HG02798 (cell line): ENCODE results near the gene MAGOH.
"Not testable (repeated sequence)": the region's sequence is repeated elsewhere in the genome, so short reads cannot be mapped to it uniquely, and the experiment has no call there.

Experiments
- ATAC-seq: cut with Tn5 transposase; IDR thresholded peaks from one replicate; pipeline ENCODE4 v1.9.1; 2021; ENCODE audit warnings: mild to moderate bottlenecking; ENCODE audit not compliant: unreplicated experiment, poor library complexity

Gene MAGOH

DNA sequence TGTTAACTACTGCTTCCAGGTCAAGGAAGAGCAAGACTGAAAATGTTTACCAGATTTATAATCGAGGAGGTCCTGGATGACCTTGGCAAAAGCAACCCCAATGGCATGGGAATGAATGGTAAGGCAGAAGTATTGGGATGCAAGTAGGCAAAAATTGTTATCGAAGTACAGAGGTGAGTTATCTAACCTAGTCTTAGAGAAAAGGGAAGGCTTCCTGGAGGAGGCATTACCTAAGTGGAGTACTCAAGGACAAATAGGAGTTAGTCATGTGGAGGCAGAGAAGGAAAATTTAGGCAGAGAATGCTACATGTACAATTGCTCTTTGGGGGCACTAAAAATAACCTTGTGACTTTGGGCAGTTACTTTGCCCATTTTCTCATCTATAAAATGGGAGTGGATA lies 3.5 kb upstream of the MAGOH start:
- no peak for ATAC-seq

DNA sequence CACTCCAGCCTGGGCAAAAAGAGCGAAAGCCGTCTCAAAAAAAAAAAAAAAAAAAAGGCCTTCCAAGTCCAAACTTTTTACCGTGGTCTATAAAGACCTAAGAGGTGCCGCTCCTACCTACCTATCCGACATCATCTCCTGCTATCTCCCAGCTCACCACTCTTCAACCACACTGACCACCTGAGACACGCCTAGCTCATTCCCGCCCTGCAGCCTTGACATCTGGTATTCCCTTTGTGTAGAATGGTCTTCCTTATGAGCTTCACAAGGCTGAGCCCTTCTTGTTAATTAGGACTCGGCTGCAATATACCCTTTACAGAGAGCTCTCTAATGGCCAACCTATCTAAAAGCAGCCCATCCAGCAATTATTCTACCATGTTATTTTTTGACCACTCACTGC lies 680 bp downstream of the MAGOH start:
- ATAC-seq, result no peak

DNA sequence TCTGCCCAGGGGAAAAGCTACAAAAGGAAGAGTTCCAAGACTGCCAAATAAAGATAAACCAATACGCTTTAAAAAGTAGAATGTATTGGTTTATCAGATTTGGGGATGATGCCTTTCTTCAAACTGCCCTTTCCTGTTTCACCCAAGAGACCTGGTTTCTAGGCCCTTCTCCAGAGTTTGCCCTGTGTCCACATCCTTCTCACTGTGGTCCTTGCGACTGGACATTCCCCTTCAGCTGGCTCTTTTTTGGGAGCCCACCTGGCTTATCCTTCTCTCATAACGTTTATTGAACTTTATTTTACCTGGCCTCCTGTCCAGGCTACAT lies 17.4 kb downstream of the MAGOH start:
- no peak for ATAC-seq

DNA sequence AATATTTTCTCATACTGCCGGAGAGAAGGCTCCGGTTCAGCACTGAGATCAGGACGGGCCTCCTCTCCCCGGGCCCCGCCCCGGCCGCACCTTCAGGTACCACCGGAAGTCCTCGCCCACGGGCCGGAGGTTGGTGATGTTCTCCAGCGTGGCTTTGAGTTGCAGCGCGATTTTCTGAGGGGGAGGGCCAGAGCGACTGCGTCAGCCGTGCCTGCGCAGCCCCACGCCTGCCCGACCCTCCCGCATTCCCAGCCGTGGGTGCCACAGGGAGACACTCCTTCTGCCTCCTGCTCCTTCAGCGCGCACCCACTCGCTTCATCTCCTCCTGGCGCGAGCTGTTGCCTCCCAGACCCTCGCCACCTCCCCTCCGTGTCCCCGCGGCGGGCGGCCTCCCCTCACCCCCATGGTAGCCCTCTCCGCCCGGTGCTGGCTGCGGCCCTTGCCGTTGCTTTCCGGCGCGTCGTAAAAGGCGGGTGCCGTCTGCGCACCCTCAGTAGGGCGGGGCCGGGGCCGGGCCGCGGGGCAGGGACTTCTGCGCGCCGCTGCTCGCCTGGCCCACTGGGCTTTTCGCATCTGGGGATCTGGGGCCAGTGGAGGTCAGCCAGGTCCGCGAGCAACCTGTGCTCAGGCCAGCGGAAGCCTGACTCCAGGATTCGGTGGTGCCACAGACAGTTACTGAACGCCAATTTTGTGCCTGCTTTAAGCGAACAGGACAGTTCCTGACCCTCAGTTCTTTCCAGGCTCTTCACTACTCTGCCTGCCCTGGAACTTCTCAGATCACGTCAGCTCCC lies 18.0 kb downstream of the MAGOH start, which contains the start of gene CZIB:
Gene CZIB, minus strand, starts transcription at position 464 of the 791 bp plus-strand sequence. Its CDS starts 59 bp downstream, at position 405.
- ATAC-seq, result peak; percentile 93

DNA sequence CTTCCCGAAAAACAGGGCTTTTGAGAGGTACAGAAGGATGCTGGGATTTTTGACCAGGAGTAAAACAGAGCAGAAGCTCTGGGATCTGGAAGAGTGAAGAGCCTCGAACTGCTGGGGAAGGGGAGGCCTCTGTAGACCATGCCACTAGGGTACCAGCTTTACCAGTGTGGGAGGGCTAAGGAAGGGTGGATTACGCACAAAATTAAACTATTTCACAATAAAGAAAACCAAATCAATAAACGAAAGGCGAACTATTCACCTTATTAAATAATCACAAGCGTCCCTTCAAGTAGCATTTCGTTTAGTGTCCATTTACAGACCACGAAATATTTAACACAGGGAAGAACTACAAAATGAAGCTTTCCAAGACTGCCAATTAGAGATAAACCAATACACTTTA lies 18.6 kb downstream of the MAGOH start:
- ATAC-seq, result no peak

DNA sequence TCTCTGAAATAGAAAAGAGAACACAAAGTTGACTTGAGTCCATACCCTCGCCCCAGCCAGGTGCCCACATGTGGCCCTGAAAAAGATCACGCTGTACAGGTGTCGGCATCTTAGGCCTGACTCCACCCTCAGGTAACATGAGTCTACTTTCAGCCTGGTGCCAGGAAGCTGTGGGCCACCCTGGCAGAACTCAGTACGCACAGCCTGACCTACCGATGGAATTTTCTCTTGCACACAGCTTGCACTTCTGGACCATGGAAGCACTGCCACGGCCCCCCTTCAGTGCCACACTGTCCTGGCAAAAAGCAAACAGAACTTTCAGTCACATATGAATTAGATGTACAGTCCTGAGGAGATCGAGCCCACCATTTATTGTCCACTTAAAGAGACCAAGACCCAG lies 20.1 kb downstream of the MAGOH start:
- ATAC-seq, result no peak

DNA sequence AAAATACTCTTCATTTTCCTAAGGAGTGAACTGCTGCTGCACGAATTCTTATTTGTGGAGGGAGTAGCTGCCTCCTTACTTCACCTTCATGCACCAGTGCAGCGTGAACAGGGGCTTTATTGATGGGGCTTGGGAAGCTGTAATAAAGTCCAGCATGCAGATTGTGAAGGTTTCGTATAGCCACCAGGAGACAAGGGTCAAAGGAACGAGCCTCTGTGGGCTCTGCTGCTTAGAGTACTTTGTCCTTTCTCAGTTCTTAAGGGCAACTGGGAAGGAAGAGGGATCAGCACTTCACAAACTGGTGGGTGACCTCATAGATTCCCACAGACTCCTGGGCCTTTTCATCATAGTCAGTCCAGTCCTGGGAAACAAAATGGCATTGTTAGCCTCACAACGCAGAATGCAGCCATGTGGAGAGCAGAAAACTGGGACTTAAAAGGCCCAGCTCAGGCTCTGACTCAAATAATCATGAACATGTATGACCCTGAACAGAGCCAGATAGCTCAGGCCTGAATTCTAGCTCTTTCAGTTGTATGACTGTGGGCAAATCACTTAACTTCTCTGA lies 23.9 kb downstream of the MAGOH start:
- ATAC-seq, result no peak

DNA sequence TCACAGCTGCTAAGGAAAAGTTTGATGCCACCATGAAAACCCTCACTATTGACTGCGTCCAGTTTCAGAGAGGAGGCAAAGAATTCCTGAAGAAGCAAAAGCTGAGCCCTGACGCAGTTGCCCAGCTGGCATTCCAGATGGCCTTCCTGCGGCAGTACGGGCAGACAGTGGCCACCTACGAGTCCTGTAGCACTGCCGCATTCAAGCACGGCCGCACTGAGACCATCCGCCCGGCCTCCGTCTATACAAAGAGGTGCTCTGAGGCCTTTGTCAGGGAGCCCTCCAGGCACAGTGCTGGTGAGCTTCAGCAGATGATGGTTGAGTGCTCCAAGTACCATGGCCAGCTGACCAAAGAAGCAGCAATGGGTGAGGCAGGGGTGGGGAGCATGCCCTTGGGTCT lies 27.4 kb downstream of the MAGOH start:
- no peak for ATAC-seq

DNA sequence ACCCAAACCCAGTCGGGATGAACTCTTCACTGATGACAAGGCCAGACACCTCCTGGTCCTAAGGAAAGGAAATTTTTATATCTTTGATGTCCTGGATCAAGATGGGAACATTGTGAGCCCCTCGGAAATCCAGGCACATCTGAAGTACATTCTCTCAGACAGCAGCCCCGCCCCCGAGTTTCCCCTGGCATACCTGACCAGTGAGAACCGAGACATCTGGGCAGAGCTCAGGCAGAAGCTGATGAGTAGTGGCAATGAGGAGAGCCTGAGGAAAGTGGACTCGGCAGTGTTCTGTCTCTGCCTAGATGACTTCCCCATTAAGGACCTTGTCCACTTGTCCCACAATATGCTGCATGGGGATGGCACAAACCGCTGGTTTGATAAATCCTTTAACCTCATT lies 28.0 kb downstream of the MAGOH start:
- ATAC-seq, result no peak

DNA sequence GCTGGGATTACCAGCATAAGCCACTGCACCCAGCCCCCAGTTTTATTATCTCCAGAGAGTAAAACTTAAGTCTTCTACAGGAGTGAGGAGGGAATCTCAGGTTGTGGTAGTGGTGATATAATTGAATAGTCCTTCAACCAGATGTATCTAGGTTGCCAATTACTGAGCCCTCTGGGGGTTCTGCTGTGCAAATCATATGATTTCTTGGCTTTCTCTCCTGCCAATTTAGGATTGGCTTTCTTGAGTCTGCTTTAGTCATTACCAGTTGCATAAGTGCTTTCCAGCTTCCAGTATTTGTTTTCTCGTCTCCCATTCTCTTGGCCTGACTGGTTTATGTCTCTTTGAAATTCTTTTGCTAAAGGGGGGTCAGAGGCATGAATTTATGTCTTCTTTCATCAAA lies 30.6 kb downstream of the MAGOH start:
- ATAC-seq, result no peak

DNA sequence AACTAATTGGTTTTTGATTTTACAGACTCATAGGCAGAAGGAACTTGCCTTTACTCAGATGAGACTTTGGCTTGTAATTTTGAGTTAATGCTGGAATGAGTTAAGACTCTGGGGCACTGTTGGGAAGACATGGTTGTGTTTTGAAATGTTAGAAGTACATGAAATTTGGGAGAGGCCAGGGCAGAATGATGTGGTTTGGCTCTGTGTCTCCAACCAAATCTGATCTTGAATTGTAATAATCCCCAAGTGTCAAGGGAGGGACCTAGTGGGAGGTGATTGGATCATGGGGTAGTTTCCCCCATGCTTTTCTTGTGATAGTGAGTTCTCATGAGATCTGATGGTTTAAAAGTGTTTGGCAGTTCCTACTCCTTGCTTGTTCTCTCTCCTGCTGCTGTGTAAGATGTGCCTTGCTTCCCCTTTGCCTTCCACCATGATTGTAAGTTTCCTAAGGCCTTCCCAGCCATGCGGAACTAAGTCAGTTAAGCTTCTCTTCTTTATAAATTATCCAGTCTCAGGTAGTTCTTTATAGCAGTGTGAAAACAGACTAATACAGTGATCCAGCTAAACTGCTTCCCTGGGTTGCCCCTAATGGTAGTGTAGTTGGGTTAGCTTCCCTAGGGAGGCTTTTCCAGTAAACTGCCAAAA lies 31.5 kb downstream of the MAGOH start:
- ATAC-seq, result no peak

DNA sequence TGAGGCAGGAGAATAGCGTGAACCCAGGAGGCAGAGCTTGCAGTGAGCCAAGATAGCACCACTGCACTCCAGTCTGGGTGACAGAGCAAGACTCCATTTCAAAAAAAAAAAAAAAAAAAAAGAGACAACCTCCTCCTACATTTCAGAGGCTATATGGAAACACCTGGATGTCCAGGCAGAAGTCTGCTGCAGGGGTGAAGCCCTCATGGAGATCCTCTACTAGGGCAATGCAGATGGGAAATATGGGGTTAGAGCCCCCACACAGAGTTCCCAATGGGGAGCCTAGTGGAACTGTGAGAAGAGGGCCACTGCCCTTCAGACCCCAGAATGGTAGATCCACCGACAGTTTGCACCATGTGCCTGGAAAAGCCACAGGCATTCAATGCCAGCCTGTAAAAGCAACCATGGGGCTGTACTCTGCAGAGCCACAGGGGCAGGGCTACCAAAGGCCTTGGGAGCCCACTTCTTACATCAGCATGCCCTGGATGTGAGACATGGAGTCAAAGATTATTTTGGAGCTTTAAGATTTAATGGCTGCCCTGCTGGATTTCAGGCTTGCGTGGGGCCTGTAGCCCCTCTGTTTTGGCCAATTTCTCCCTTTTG lies 32.1 kb downstream of the MAGOH start:
- not testable (repeated sequence) for ATAC-seq

DNA sequence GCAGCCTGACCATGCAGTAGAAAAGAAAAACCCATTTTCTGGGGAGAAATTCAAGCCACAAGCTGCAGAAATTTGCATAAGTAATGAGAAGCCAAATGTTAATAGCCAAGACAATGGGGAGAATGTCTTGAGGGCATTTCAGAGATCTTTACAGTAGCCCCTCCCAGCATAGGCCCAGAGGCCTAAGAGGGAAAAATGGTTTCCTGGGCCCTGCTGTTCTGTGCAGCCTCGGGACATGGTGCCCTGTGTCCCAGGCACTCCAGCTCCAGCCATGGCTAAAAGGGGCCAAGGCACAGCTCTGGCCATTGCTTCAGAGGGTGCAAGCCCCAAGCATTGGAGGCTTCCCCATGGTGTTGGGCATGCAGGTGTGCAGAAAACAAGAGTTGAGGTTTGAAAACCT lies 32.8 kb downstream of the MAGOH start:
- ATAC-seq, result not testable (repeated sequence)

DNA sequence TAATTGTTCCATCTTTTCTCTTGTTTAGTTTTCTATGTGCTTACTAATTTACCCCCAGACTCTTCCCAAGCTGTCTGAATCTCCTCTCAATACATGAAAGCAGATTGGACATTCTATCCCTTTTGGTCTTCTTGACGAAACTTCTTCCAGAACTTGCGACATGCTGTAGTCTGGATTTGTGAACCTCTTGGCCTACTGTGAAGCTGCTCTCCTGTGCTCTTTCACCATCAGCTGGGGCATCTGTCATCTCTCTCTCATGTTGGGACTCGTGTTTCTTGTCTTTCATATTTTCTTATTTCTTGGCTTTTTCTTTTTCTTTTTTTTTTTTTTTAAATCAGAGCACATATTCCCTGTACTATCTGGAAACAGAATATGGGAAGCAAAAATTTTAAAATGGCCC lies 34.9 kb downstream of the MAGOH start:
- no peak for ATAC-seq

DNA sequence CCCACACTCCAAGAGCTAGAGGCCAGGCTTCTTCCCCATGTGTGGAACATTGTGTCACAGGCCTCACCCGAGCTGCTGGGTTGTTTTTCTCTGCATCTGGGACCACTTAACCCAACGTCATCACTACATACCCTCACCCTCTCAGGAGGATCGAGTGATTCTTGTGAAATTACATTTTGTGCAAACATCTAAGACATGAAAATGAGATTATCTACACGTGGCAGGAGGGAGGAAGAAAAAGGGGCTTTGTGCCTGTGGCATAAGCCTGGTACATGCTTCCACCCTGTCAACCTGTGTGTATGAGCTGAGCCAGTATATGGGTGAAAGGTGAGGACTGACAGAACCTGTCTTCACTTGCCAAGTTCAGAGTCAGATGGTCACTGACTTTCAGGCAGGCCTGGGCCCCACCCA lies 40.1 kb downstream of the MAGOH start:
- no peak for ATAC-seq

DNA sequence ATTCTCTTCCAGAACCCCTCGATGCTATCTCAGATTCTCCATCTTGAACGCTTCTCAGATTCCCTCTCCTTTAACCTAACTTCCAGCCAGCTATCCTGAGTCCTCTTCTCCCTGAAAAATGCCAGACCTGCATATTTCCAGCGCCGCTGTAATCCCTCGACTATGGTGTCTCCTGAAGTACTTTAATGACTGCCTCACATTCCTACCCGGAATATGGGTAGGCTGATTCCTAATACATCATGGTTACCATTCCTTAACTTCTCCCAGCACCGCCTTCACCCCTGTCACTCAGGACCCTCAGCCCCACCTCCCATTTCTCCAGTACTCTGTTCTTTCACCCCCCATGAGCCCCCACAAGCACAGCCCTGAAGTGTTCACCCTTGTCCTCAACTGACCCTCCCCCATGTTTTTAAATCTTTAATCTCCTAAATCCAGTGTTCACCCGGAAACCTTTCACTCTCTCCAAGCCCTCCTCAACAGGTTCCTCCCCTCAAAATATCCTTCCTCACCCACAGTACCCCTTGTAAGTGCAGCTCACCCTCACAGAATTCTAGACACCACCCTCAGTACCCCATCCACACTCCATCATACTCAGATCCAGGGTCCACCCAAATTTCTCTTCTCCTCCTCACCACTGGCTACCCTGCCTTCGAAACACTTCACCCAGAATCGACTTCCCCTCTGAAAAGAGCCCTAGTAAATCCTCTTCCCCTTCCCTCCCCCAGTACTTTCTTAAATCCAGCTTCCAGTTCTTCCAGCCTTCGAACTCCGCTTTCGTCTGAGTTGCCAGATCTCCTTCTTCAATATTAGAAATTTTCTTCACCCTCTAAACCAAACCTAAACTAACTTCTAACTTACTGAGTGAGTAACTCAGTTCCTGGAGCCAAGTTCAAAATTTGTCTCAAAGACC lies 40.8 kb downstream of the MAGOH start:
- no peak for ATAC-seq

DNA sequence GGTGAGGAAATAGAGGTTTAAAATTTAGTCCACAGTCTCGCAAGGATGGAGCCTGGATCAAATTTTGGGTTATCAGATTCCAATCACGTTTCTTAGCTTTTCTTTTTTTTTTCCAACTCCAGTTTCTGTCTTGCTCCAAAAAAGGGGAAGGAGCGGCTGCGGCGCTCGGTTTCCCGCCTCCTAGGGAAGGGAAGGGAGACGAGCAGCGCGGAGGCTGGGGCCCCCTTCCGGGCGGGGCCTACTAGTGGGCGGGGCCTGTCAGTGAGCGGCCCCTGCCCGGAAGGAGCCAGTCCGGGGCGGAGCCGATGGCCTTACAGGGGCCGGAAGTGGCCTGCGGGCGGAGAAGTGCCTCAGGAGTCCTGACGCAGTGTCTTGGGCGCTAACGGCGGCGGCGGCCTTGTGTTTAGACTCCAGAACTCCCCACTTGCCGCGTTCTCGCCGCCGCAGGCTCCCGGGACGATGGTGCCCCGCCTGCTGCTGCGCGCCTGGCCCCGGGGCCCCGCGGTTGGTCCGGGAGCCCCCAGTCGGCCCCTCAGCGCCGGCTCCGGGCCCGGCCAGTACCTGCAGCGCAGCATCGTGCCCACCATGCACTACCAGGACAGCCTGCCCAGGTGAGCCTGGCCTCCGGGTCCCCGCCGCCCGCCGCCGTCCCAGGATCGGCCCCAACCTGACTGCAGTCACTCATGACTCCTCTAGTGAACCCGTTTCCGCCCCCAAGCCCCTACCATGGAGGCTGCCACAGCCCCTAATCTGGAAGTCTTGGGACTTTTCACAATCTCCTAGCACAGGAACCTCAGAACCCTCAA lies 41.6 kb downstream of the MAGOH start, which contains the start of gene CPT2:
Gene CPT2, plus strand, starts transcription at position 340 of the 806 bp plus-strand sequence. Its CDS starts 120 bp downstream, at position 460.
- peak; percentile 100 for ATAC-seq

DNA sequence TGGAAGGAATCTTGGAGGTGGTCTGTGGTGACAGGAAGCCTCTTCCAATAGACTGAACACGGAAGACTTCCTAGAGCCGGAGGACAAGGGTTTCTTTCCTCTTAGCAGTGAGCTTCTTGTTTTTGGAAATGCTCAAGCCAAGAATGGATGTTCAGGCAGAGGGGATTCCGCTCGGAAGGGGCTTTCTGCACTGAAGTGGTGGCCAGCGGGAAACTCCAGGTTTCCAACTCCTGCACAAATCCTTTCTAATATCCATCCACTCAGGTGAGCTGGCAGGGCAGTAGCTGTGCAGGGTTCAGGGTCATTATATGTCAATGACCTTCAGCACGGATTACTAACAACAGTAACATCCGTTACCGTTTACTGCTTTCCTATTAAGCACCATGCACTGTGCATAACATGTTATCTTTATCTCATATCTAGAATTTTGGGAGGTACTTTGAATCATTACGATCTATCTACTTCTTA lies 42.3 kb downstream of the MAGOH start:
- ATAC-seq, result peak; percentile 1
